ENCODE results near the gene TMEM187.

- TF ChIP-seq POLR2A (IDR thresholded peaks at IDR 0.05) (no peak), CTCF (IDR thresholded peaks at IDR 0.05) (no peak), POLR2AphosphoS5 (IDR thresholded peaks at IDR 0.05) (no peak), EP300 (IDR thresholded peaks at IDR 0.05) (no peak)
These were observed 20.7 kb upstream of the TMEM187 start for GRCh38 chrX:153951683-153952372.
